Astrocyte (in vitro differentiated cells and primary cell): Measurements from ENCODE around the gene SKIC3. TPM values are rescaled to one million over a fixed set of nuclear protein-coding genes. Genes with fewer than 3 reads are reported as not detected.

Source experiments
- DNase-seq: peaks from one replicate; pipeline ENCODE4 v3.0.0-alpha.2; 2010; ENCODE audit warnings: low read depth
- FAIRE-seq: peaks from 2 replicates; lab custom pipeline; 2011; peaks lifted over from hg19 to GRCh38; lab: Jason Lieb, UNC
- H2AFZ ChIP-seq: 2 replicates; pipeline ENCODE4 v1.6.0; 2012; ENCODE audit warnings: low read depth, low read length, inconsistent platforms
- H3K27ac ChIP-seq: 2 replicates; pipeline ENCODE4 v1.5.1; 2011; ENCODE audit warnings: low read depth, low read length, inconsistent platforms
- H3K27me3 ChIP-seq: 2 replicates; pipeline ENCODE4 v1.6.0; 2011; ENCODE audit warnings: low read length, inconsistent platforms; ENCODE audit not compliant: insufficient read depth
- H3K36me3 ChIP-seq: 2 replicates; pipeline ENCODE4 v1.5.1; 2011; ENCODE audit warnings: low read length, inconsistent platforms; ENCODE audit not compliant: insufficient read depth
- H3K4me1 ChIP-seq: 2 replicates; pipeline ENCODE4 v1.5.1; 2011; ENCODE audit warnings: low read length, inconsistent platforms; ENCODE audit not compliant: insufficient read depth
- H3K4me2 ChIP-seq: 2 replicates; pipeline ENCODE4 v1.6.0; 2012; ENCODE audit warnings: low read length, inconsistent platforms
- H3K4me3 ChIP-seq: 2 replicates; pipeline ENCODE4 v1.5.1; 2011; ENCODE audit warnings: low read depth, mild to moderate bottlenecking, low read length, inconsistent platforms; ENCODE audit not compliant: insufficient read depth
- H3K79me2 ChIP-seq: 2 replicates; pipeline ENCODE4 v1.6.0; 2012; ENCODE audit warnings: mild to moderate bottlenecking, low read length, inconsistent platforms; ENCODE audit not compliant: insufficient read depth
- H3K9ac ChIP-seq: 2 replicates; pipeline ENCODE4 v1.6.0; 2012; ENCODE audit warnings: mild to moderate bottlenecking, low read length, inconsistent platforms
- H3K9me3 ChIP-seq: 2 replicates; pipeline ENCODE4 v1.5.1; 2012; ENCODE audit warnings: low read depth, mild to moderate bottlenecking, low read length, inconsistent platforms; ENCODE audit not compliant: insufficient read depth
- H4K20me1 ChIP-seq: 2 replicates; pipeline ENCODE4 v1.6.0; 2012; ENCODE audit warnings: low read length, inconsistent platforms; ENCODE audit not compliant: insufficient read depth
- H3K27ac Mint-ChIP-seq: one replicate; pipeline ENCODE4 v1.8.0; 2021; ENCODE audit warnings: mild to moderate bottlenecking, mixed read lengths; ENCODE audit not compliant: unreplicated experiment
- H3K27me3 Mint-ChIP-seq: one replicate; pipeline ENCODE4 v1.8.0; 2021; ENCODE audit warnings: low read depth, mixed read lengths; ENCODE audit not compliant: unreplicated experiment
- H3K36me3 Mint-ChIP-seq: one replicate; pipeline ENCODE4 v1.8.0; 2021; ENCODE audit warnings: low read depth, mixed read lengths; ENCODE audit not compliant: unreplicated experiment
- H3K4me1 Mint-ChIP-seq: one replicate; pipeline ENCODE4 v1.8.0; 2021; ENCODE audit warnings: low read depth, mixed read lengths; ENCODE audit not compliant: unreplicated experiment
- H3K4me3 Mint-ChIP-seq: one replicate; pipeline ENCODE4 v1.8.0; 2021; ENCODE audit warnings: mild to moderate bottlenecking, moderate library complexity, mixed read lengths; ENCODE audit not compliant: unreplicated experiment
- H3K9me3 Mint-ChIP-seq: one replicate; pipeline ENCODE4 v1.8.0; 2021; ENCODE audit warnings: mild to moderate bottlenecking, mixed read lengths; ENCODE audit not compliant: unreplicated experiment
- CTCF ChIP-seq: IDR thresholded peaks from 2 replicates; pipeline ENCODE4 v1.5.1; 2011; ENCODE audit warnings: low read depth, mild to moderate bottlenecking, inconsistent platforms, low read length, moderate library complexity; ENCODE audit not compliant: insufficient read depth
- EZH2 ChIP-seq: IDR thresholded peaks from 2 replicates; pipeline ENCODE4 v1.6.1; 2012; ENCODE audit warnings: mild to moderate bottlenecking, low read length, inconsistent platforms; ENCODE audit not compliant: insufficient read depth
- total RNA-seq: library from RNA; stranded (reverse); gene quantifications from 2 replicates; pipeline ENCODE4 v1.2.1, GENCODE V29; 2021

Gene SKIC3
- total RNA-seq, 1 donor from 2014 or later: 99.9 TPM

- Histone ChIP-seq H3K4me3 (no peak overlapping the region), H3K27me3 (no peaks in the 10 kb centered on the region), H3K9me3 (no peaks in the 10 kb centered on the region), H3K4me2 (no peak overlapping the region), H4K20me1 (no peaks in the 10 kb centered on the region), H2AFZ (no peak overlapping the region), H3K4me1 (no peaks in the 10 kb centered on the region), H3K36me3 (no peaks in the 10 kb centered on the region), H3K27ac (no peak overlapping the region), H3K9ac (no peak overlapping the region), H3K79me2 (no peaks in the 10 kb centered on the region)
- Mint-ChIP-seq H3K9me3 (no peaks in the 10 kb centered on the region), H3K27me3 (no peaks in the 10 kb centered on the region), H3K27ac (no peak overlapping the region), H3K36me3 (no peaks in the 10 kb centered on the region), H3K4me3 (no peak overlapping the region), H3K4me1 (no peaks in the 10 kb centered on the region)
- TF ChIP-seq CTCF (no peak), EZH2 (no peak)
- DNase-seq (no peak), FAIRE-seq (no peak)
These were observed 44.5 kb upstream of the SKIC3 start for GRCh38 chr5:95599252-95599651.

GRCh38 chr5:95595289-95595931 lies 40.6 kb upstream of the SKIC3 start:
- Mint-ChIP-seq H3K36me3 (no peaks in the 10 kb centered on the region), H3K27ac (no peak overlapping the region), H3K27me3 (no peaks in the 10 kb centered on the region), H3K9me3 (no peaks in the 10 kb centered on the region), H3K4me3 (no peak overlapping the region), H3K4me1 (peaks cover 16% of the 10 kb centered on the region)
- no peak overlapping the region for H2AFZ ChIP-seq
- DNase-seq (no peak), FAIRE-seq (no peak)
- no peak overlapping the region for H3K4me3 ChIP-seq
- no peak overlapping the region for H3K9ac ChIP-seq
- no peaks in the 10 kb centered on the region for H3K79me2 ChIP-seq
- H3K4me1 ChIP-seq: peaks cover 12% of the 10 kb centered on the region
- no peaks in the 10 kb centered on the region for H3K9me3 ChIP-seq
- no peaks in the 10 kb centered on the region for H3K27me3 ChIP-seq
- H3K36me3 ChIP-seq: no peaks in the 10 kb centered on the region
- no peak overlapping the region for H3K4me2 ChIP-seq
- no peaks in the 10 kb centered on the region for H4K20me1 ChIP-seq
- no peak overlapping the region for H3K27ac ChIP-seq
- TF ChIP-seq EZH2 (no peak), CTCF (no peak)

GRCh38 chr5:95591490-95591901 lies 36.7 kb upstream of the SKIC3 start:
- Mint-ChIP-seq H3K4me3 (no peak overlapping the region), H3K27me3 (no peaks in the 10 kb centered on the region), H3K27ac (peak overlapping the region; percentile 27), H3K36me3 (peaks cover 2% of the 10 kb centered on the region), H3K4me1 (peaks cover 16% of the 10 kb centered on the region), H3K9me3 (no peaks in the 10 kb centered on the region)
- no peak for TF ChIP-seq CTCF
- no peak for TF ChIP-seq EZH2
- FAIRE-seq (peak; percentile 97), DNase-seq (peak; percentile 72)
- Histone ChIP-seq H2AFZ (no peak overlapping the region), H4K20me1 (no peaks in the 10 kb centered on the region), H3K9me3 (no peaks in the 10 kb centered on the region), H3K27ac (peak overlapping the region; percentile 50), H3K4me1 (peaks cover 12% of the 10 kb centered on the region), H3K4me3 (no peak overlapping the region), H3K36me3 (no peaks in the 10 kb centered on the region), H3K27me3 (no peaks in the 10 kb centered on the region), H3K4me2 (peak overlapping the region; percentile 61), H3K79me2 (no peaks in the 10 kb centered on the region), H3K9ac (no peak overlapping the region)
